GM21360 (cell line): ENCODE measurements around the gene ORC1.
"Not testable (repeated sequence)": the region's sequence is repeated elsewhere in the genome, so short reads cannot be mapped to it uniquely, and the experiment has no call there.

Source experiments
- ATAC-seq: cut with Tn5 transposase; IDR thresholded peaks from one replicate; pipeline ENCODE4 v1.9.1; 2021; ENCODE audit warnings: mild to moderate bottlenecking, moderate library complexity; ENCODE audit not compliant: unreplicated experiment

ORC1 gene

DNA sequence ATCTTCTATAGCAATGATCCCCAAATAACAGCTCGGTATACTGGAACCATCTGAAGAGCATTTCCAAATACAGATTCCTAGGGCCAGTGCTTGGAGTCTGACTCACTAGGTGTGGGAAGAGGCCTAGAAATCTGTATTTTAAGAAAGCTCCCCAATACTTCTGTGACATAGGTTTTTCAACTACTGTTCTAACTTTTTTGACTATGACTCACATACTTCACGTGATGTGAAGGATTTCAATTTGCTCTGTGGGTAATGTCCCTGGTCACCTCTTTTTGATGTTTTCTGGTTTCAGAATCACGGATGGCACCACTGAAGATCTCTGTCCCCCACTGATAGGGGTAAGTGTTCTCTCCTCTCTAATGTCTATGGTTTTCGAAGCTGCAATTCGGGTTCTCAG lies 11.0 kb downstream of the ORC1 start:
- no peak for ATAC-seq

DNA sequence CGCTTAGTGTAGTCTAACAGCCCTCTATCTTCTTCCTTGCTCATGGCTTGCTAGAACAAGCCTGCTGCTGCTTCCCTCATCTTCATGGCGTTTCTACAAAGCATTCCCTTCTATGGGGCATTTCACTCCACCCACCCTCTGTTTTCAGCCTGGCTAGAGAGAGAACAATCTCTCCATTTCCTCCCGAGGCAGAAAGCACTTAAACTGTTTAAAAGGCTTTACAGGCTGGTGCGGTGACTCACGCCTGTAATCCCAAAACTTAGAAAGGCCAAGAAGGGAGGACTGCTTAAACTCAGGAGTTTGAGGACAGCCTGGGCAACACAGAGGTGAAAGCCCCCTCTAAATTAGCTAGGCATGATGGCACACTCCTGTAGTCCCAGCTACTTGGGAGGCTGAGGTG lies 17.8 kb downstream of the ORC1 start:
- no peak for ATAC-seq

DNA sequence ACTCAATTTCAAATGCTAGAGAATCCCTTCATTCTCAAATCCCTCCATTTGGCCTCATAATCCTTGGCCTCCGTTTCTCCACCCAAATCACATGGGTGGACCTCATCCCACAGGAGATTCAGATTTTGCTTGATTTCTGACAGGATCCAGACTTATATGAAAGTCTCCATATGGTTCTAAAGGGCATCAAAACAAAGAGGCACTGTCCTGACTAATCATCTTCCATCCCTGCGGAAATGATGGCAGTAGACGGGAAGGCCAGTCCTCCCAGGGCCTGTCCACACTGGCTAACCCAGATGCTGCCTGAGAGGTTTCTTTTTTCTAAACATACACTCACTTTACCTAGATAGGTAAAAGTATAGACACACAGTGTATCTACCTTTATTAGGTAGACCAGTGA lies 18.8 kb downstream of the ORC1 start:
- ATAC-seq, result no peak

DNA sequence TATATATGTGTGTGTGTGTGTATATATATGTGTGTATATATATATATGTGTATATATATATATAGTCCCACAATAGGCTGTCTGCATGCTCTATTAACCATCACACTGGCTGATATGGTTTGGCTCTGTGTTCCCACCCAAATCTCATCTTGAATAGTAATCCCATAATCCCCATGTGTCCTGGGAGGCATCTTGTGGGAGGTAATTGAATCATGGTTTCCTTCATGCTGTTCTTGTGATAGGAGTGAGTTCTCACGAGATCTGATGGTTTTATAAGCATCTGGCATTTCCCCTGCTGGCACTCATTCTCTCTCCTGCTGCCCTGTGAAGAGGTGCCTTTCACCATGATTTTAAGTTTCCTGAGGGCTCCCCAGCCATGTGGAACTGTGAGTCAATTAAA lies 34.4 kb downstream of the ORC1 start:
- not testable (repeated sequence) for ATAC-seq

DNA sequence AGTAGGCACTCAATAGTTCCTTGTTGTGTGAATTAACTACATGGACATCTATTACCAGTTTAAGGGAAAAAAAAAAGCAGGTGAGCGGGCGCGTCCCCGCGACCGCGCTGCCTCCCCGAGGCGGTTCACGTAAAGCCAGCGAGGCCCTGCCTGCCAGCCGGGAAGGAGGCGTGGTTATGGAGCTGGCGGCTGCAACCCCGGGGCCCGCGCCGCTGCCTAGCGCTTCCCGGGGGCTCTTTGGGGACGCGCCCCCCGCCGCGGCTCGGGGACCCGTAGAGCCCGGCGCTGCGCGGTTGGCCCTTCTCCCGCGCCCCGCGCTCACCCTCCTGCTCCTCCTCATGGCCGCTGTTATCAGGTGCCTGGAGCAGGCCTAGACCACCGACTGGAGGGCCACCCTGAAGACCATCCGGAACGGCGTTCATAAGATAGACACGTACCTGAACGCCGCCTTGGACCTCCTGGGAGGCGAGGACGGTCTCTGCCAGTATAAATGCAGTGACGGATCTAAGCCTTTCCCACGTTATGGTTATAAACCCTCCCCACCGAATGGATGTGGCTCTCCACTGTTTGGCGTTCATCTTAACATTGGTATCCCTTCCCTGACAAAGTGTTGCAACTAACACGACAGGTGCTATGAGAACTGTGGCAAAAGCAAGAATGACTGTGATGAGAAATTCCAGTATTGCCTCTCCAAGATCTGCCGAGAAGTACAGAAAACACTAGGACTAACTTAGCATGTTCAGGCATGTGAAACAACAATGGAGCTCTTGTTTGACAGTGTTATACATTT lies 35.6 kb downstream of the ORC1 start:
- no peak for ATAC-seq

DNA sequence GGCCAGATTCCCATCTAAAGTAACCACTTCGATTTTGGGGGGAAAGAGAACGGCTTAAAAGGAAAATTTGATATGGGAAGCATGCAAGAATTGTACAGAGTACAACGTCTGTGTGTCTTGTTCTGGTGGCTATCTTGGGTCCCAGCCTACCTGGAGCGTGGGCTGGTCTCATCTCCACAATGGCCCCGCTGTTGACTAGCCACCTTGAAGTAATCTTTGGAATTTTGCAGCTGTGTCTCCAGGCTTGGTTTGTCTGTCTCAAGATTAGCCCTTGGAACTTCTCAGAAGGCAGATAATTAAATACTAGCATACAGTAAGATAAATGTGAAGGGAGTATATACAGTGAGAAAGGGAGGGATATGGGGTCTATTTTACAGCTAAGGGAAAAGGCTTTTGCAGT lies 37.0 kb downstream of the ORC1 start:
- ATAC-seq, result no peak

DNA sequence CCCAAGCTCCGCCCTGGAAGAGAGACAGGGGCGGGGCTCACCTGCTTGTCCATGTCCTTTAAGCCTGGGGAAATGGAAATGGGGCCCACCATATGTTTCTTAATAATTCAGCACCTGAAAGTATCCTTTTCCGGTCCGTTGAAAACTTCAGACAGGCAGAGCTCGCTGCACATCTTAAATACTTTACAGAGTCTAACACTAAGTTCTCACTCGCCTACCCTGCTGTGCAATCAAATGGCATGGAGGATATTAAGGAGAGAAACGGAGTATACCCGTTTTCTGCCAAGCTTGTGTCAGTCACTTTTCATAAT lies 37.8 kb downstream of the ORC1 start:
- no peak for ATAC-seq

DNA sequence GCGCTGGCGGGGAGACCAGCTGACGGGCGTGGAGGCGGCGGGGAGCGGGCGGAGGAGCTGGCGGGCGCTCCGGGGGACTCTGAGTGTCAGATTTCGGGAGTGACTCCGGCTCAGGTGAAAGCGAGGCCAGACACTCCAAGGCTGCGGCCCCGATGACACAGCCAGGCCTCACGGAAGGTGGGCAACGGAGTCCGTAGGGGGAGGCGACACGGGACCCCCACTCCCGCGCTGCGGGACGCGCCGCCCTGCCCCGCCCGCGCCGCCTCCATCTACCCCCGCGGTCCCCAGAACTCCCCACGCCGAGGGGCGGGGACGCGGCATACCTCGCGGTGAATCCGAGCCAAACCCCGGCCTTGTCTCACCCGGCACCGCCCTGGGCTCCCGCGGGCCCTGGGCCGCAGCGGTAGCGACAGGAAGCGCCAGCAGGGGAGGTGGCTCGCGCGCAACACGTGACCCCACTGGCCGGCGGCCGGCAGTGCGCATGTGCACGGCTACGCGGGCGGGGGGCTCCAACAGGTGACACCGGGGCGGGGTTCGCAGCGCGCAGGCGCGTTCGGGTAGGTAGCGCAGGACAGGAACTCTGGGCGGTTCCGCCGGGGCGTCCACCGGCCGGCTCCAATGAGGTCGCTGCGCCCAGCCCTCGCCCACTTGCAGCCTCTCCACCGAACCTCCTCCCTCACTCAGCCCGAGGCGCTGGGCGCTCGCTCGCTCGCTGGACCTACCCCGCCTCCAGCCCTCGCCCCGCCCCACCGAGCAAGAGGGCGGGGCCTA lies 38.3 kb downstream of the ORC1 start, which contains the start of gene CC2D1B:
Gene CC2D1B, minus strand, starts transcription at position 460 of the 771 bp plus-strand sequence. CDS start 1,585 bp downstream, outside the sequence.
- peak; percentile 93 for ATAC-seq

DNA sequence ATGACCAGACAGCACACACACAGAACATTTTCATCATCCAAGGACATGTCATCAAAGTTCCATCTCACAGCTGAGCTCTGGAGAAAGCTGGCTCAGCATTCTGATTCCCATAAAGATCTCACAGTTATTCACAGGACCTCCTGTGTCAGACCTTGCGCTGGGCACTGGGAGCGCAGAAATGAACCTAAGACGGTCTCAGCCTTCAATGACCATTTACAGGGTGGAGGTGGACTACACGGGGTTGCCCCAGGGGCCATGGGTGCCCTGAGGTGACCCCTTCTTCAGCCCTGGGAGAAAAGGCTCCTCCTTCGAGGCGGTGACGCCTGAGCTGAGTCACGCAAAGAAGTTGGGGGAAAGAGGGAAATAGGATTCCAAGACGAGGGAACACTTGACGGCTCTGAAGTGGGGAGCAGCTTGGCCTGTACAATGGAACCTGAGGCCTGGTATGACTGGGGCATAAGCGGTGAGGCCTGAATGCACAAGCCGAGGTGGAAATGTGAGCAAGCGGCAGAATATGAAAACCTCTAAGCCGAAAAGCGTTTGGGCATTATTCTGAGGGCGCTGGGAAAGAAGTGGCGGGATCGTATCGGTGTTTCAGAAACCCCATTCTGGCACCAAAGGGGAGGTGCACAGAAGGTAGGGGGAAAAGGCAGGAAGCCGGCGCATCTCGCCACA lies 39.0 kb downstream of the ORC1 start:
- ATAC-seq, result no peak

DNA sequence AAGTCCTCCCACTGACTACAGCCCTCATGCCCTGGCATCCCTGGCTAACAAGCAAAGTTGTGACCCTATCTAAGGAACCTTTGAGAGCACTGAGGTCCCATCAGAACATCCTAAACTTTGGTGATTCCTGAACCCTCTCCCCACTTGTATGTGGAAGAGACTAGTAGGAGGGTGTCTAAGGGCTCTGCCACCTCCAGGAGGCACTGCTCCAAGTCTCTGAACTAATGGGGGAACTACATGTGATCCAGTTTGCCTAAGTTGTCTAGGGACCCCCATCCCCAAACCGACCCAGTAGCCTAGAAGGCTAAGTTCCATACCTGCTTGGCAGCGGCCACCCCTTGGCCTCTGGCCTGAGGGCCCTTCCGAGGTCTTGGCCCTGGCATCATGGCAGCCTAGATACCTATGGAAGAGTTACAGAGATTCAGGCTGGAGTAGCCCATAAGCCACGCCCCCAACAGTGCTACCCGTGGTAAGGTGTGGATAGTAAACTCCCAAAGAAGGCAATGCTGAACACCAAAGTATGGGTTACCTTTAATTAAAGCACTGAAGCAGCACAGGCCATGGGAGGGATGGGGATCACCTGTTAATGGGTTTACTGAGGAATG lies 39.9 kb downstream of the ORC1 start:
- ATAC-seq, result no peak

DNA sequence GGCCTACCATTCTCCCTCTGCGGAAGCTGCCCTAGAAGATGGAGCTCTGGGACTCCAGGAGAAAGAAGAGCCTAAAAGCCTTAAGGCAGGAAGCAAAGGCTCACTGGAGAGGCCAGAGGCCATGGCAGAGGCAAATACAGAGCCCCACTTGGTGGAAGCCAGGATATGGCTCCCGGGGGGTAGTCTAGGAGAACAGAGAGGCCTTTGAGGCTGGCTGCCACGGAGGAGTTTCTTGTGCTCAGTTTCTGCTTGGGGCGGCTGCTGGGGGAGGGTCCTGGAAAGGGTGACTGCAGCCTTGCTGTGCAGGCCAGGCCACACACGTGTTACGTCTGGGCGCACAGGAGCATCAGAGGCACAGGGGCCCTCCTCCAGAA lies 43.6 kb downstream of the ORC1 start:
- ATAC-seq, result no peak

DNA sequence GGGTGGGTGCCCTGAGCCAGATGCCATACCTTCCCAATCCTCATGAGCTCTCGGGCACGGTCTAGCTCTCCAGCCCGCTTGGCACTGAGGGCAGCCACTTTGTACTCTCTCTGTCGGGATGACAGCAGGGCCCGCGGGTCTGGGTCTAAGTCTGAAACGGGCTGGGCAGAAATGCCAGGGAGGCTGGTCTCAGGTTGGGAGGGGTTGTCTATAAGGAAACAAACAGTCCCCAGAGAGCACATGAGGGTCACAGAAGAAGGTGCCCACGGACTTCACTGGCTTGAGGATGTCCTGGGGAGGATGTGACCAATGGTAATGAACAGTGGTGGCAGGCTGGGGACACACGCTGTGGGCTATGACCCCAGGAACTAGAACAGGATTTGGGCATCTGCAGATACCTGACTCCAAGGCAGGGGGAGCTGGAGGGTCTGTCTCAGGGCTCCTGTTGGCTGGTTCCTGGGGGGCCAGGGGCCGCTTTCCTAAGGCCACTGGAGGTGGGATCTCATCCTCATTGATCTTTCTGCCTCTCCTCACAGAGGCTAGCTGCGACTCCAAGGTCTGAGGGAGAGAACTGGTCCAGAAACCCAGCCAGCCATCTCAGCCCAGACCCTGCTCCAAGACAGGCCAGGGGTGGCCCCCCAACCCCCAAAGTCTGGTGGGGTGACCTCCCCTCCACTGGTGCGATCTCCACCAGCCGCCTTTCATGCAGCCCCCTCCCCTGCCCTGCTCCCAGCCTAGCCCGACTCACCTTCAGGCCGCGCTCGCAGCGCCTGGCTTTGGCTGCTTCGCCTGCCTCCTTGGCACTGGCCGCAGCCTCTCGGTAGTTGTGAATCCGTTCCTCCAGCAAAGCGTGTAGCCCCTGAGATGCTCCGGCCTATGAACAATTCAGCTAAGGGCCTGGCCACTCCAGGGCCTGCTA lies 44.3 kb downstream of the ORC1 start:
- ATAC-seq, result no peak

DNA sequence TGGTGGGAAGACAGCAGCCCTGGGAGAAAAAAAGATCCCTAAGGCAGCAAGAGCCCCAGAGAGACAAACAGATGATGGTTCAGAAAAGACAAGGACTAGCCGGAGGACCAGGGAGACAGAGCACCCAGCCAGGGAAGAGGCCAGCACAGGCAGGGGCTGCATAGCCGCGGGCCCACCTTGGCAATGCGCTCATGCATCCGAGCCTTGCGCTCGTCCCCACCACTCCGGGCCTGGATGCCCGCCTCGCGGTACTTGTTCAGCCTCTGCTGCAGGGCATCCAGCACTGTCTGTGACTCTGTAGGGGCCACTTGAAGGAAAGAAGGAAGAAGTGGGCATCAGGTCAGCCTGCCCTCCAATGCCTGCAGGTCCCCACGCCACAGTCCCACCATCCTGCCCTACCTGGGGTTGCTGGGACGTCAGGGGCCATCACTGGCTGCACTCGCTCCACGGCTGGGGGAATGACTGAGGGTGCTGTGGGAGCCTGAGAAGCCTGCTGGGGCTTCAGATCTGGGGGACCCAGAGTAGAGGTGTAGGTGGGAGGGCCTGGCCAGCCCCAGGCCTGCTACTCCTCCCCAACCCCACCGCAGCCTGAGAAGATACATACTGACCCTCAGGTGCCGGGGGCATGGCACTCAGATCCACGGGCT lies 45.2 kb downstream of the ORC1 start:
- no peak for ATAC-seq

DNA sequence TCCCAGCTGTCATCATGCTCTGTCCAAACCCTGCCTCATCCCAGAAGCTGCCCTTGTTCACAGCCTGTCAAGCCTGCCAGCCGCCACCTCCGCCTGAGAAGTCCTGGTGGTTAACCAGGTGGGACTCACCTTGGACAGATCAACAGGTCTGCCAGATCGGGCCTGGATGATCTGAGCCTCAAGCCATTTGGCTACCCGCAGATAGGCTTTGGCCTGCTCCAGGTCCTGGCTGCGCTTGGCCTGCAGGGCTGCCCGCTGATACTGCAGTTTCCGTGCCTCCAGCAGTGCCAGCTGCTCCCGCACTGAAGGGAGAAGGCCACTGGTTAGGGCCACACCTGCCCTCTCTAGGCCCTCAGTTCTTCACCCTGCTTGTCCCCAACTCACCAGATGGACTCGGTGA lies 46.8 kb downstream of the ORC1 start:
- no peak for ATAC-seq

DNA sequence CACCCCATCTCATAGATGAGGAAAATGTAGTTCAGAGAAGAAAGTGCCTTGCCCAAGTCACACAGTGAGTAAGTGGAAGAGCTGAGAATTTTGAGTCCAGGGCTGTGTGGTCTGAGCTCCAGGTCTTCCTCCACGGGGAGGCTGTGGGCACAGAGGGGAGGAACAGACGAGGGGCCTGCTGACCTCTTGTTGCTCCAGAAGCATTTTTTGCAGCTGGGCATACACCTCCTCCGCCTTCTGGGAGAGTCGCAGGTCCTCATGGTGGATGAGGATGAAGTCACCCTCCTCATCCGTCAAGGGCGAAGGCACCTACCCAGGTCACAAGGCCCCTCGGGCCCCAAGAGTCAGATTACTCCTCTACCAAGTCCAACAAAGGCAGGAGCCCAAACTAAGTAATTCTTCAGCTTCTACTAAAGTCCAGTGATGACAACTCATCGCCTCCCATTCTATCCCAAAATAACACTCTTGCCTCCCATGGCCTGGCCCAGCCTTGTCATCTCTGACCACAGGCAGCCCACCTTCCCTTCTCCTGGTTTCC lies 47.3 kb downstream of the ORC1 start:
- no peak for ATAC-seq

DNA sequence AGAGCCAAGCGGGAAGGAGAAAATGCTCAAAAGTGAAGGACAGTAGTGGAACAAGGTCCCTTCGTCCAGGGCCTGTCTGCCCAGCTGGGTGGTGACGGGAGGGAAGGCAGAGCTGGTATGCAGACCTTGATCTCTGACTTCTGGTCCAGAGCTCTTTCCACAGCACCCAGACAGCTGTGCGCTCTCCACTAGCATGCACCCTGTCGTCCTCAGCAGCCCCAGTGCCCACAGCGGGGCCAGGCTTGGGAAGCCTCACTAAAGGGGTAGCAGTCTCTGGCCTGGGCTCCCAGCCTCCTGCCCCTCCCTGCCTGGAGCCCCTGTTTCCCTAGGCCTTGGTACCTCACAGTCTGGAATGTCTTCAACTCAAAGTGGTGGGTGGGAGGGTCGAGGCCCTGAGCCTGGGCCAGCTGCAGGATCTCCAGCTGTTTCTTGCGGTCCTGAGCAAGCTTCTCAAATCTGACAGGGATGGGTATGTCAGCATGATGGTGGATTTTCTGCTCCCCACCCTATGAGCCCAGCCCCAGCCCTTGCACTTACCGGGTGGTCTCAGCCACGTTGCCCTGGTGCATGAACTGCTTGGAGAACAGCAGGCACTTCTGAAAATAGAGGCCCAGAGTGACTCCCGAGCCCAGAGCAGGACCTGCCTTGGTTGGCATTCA lies 48.2 kb downstream of the ORC1 start:
- no peak for ATAC-seq

DNA sequence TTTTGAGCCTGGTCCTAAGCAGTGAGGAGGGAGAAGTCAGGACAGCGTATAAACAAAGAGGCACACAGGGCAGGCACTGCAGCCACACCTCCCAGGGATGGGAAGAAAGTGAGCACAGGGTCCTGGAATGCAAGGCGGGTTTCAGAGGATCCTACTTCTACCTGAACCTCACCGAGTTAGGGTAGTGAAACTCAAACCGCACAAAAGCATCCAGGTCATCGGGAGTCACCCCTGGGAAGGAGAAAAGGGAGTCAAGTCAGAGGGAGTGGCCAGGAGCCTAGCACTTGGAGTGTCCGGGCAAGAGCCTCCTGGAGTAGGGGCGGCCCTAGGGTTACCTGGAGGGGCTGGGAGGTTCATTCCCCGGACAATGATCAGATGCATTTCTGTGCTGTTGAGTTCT lies 48.8 kb downstream of the ORC1 start:
- no peak for ATAC-seq

DNA sequence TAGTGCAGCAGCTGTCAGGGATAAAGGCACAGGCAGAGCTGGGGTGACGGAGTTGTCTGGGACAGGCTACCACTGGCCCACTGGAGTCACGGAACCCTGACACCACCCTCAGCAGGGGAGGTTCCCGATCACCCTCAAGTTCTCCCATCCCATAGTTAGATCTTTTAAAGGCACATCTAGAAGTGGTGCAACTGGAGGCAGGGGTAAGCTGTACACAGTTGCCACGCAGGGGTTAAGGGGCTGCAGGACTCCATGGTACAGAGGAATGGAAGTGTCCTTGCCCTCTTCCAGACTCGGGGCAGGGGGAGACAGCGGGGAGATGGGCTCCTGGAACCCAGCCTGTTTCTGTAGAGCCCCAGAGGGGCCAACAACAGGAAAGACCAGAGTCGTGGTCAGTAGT lies 51.5 kb downstream of the ORC1 start:
- no peak for ATAC-seq

DNA sequence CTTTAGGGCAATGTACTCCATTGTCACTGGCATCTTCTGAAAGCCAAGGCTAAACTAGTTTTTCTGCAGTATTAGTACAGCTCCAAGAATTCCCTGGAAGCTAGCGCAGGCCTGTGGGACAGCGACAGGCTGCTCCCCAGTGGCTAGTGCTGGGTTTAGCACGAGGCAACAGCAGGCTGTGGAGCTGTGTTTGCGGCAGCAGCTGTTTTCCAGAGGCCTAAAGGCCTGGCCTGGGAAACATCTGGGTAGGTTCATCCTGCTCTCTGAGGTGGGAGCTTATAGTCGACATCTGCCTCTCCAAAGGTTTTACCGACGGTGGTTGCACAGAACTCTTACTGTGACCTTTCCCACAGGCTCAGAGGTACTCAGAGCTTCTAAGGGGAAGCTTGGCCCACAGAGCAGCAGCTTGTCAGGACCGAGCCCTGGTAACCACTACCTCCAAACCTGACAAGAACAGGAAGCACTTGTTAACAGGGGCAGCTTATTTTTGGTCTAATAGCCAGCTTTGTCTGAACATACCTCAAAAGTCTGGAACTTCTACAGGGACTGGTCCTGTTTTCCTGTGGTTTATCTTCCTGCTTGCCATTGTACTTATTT lies 55.4 kb downstream of the ORC1 start:
- ATAC-seq, result no peak
